Keratinocyte (primary cell): ENCODE measurements around the gene PGM1.

Experiments used
- EZH2 ChIP-seq: IDR thresholded peaks from one replicate; pipeline ENCODE4 v1.6.1; 2012; ENCODE audit warnings: inconsistent platforms, mild to moderate bottlenecking, low read length, moderate library complexity
- TF ChIP-seq, protein P1 (sequence below), 3 experiments: IDR thresholded peaks in 1 of 3; conservative IDR thresholded peaks in 1 of 3; optimal IDR thresholded peaks in 1 of 3; 2 replicates in 2 of 3; 3 replicates in 1 of 3; pipeline versions ENCODE3 to v1.5.1; 2011; ENCODE audit warnings: low read length in 3 of 3, mild to moderate bottlenecking in 3 of 3, moderate library complexity in 2 of 3, control low read depth in 1 of 3, inconsistent platforms in 1 of 3; ENCODE audit not compliant: insufficient read depth in 2 of 3; ENCODE audit errors: extremely low read depth in 1 of 3

DNA sequence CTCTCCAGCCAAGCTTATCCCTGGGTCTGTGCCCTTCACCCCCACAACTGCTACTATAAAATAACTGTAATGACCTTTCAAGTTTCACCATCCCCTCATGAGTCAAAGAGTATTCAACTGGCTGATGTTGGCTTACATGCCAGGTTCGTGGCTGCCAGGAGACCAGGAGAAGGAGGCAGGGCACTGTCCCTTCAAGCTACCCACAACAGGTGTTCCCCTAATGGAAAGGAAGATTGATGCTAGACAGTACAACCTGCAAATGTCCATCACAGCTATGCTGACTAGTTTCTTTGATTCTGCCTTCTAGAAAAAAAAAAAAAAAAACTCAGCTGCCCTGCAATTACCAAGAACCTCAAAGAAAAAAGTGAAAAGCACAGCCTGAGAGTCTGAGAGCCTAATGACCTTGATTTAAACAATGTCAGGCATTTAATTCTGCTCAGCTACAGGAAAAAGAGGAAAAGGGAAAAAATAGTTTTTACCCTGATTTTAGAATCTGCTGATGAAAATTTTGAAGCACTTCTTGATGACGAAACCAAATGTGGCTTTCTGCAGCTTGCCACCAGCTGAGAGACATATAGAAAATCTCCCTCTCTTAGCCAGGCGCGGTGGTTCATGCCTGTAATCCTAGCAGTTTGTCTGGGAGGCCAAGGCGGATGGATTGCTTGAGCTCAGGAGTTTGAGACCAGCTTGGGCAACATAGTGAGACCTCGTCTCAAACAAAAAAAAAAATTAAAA is 97.9 kb downstream of the PGM1 start:
- TF ChIP-seq, protein P1, sequence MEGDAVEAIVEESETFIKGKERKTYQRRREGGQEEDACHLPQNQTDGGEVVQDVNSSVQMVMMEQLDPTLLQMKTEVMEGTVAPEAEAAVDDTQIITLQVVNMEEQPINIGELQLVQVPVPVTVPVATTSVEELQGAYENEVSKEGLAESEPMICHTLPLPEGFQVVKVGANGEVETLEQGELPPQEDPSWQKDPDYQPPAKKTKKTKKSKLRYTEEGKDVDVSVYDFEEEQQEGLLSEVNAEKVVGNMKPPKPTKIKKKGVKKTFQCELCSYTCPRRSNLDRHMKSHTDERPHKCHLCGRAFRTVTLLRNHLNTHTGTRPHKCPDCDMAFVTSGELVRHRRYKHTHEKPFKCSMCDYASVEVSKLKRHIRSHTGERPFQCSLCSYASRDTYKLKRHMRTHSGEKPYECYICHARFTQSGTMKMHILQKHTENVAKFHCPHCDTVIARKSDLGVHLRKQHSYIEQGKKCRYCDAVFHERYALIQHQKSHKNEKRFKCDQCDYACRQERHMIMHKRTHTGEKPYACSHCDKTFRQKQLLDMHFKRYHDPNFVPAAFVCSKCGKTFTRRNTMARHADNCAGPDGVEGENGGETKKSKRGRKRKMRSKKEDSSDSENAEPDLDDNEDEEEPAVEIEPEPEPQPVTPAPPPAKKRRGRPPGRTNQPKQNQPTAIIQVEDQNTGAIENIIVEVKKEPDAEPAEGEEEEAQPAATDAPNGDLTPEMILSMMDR (optimal IDR thresholded peaks at IDR 0.05 in 1 of 3, IDR thresholded peaks at IDR 0.05 in 1 of 3, conservative IDR thresholded peaks at IDR 0.05 in 1 of 3; ENCODE audit: extremely low read depth in 1 of 3, insufficient read depth in 2 of 3, low read length in 3 of 3), result no peak
- TF ChIP-seq EZH2, result no peak
